ENCODE measurements around the gene HOXA7. TPM values are rescaled to one million over a fixed set of nuclear protein-coding genes. Genes with fewer than 3 reads are reported as not detected.

The HOXA7 gene
- total and polyA plus RNA-seq, 12 donors, result 0.04 TPM; not detected in 11

GRCh38 chr7:27115221-27116026 is 41.1 kb downstream of the HOXA7 start:
- H3K27ac ChIP-seq, result peak overlapping the region in 5 of 10 donors; percentile 11 to 82 (median 64)
- intact Hi-C loops (cut with DNase I), result no loop called here
- DNase-seq, result no peak
- no peaks in the 10 kb centered on the region for H3K36me3 ChIP-seq
- peaks cover 0 to 22% (median 6%) of the 10 kb centered on the region in 9 donors for H3K4me1 ChIP-seq
- no peak for ATAC-seq
- H3K9me3 ChIP-seq, result no peaks in the 10 kb centered on the region
- WGBS, 2 donors, result 6 to 13% methylated on average over 45 of the region's 45 CpGs
- peaks cover 18 to 99% (median 98%) of the 10 kb centered on the region in 7 donors for H3K27me3 ChIP-seq
- H3K4me3 ChIP-seq, result peak overlapping the region in 7 of 10 donors; percentile 4 to 42 (median 15)
- no peak for TF ChIP-seq CTCF (IDR thresholded peaks at IDR 0.05)

GRCh38 chr7:27114881-27115220 is 41.6 kb downstream of the HOXA7 start:
- H3K4me3 ChIP-seq, result peak overlapping the region in 4 of 10 donors; percentile 15 to 42 (median 28)
- H3K27ac ChIP-seq, result peak overlapping the region in 3 of 10 donors; percentile 11 to 82 (median 64)
- peaks cover 0 to 24% (median 6%) of the 10 kb centered on the region in 9 donors for H3K4me1 ChIP-seq
- ATAC-seq (no peak), DNase-seq (no peak)
- H3K36me3 ChIP-seq, result no peaks in the 10 kb centered on the region
- no peaks in the 10 kb centered on the region for H3K9me3 ChIP-seq
- TF ChIP-seq CTCF (IDR thresholded peaks at IDR 0.05), result no peak
- WGBS, 2 donors, result 11 to 19% methylated on average over 6 of the region's 6 CpGs
- intact Hi-C loops (cut with DNase I), result no loop called here
- peaks cover 18 to 99% (median 98%) of the 10 kb centered on the region in 7 donors for H3K27me3 ChIP-seq

DNA sequence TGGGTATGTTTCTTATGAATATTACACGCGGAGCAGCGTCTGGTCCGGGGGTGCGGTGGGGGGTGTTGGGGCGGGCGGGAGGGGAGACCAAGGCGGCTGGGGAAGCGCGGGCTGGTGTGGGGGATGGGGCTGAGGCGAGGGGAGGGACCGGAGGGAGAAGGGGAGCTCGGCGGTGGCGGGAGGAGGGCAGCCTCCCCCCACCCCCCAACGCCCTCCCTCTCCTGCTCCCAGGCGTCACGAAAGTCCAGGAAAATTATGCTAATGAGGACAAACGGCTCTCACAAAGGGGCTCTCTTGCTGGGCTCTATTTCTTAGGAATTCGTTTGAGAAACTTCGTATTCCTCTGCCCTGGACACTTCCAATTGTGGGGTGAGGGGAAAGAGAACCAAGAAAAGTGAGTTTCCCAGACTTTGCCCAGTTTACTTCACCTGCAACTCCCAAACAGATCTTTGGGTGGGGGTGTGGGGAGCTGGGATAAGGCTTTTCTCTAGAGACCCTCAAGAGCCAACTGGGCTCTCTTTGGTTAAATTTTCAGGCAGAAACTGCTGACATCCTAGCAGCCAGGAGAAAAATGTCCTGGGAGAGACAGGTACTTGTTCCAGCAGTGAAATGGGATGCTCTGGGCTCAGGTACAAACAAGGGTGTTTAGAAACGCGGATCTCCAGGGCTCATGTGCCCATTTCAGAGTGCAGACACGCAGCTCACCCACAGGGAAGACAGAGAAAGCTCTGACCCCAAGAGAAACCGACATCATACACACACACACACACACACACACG is 42.3 kb downstream of the HOXA7 start:
- peaks cover 0 to 24% (median 6%) of the 10 kb centered on the region in 9 donors for H3K4me1 ChIP-seq
- 3 to 11% methylated on average over 14 to 26 of the region's 26 CpGs for WGBS, 2 donors
- ATAC-seq, result no peak

More for the DNA sequence above, 42.3 kb downstream of the HOXA7 start:
- H3K27me3 ChIP-seq, result peaks cover 18 to 99% (median 98%) of the 10 kb centered on the region in 7 donors
- DNase-seq, result no peak
- no peaks in the 10 kb centered on the region for H3K9me3 ChIP-seq
- peak overlapping the region in 6 of 10 donors; percentile 7 to 49 (median 27) for H3K4me3 ChIP-seq
- no peaks in the 10 kb centered on the region for H3K36me3 ChIP-seq
- no peak for TF ChIP-seq CTCF (IDR thresholded peaks at IDR 0.05)
- peak overlapping the region in 5 of 10 donors; percentile 1 to 77 (median 70) for H3K27ac ChIP-seq
- intact Hi-C loops (cut with DNase I), result no loop called here

Measured in heart right ventricle (tissue), 16 donors.